BE2C (cell line): ENCODE data around the gene TTLL11.
"Not testable (repeated sequence)": the region's sequence is repeated elsewhere in the genome, so short reads cannot be mapped to it uniquely, and the experiment has no call there.

Experiments used
- DNase-seq: peaks from one replicate; pipeline ENCODE4 v3.0.0-alpha.2; 2020
- H3K27me3 ChIP-seq: fragments of 250-450 bp; sonication (Bioruptor Pico); 2 replicates; pipeline ENCODE4 v1.5.1; 2020; ENCODE audit warnings: mild to moderate bottlenecking
- H3K36me3 ChIP-seq: fragments of 250-450 bp; sonication (Bioruptor Pico); 2 replicates; pipeline ENCODE4 v1.5.1; 2020; ENCODE audit warnings: mild to moderate bottlenecking
- H3K4me1 ChIP-seq: fragments of 250-450 bp; sonication (Bioruptor Pico); 2 replicates; pipeline ENCODE4 v1.5.1; 2020
- H3K4me3 ChIP-seq: 2 replicates; pipeline ENCODE4 v1.5.1; 2011; ENCODE audit warnings: low read depth, low read length
- H3K9me3 ChIP-seq: fragments of 250-450 bp; sonication (Bioruptor Pico); 2 replicates; pipeline ENCODE4 v1.5.1; 2020
- TF ChIP-seq, protein P1 (sequence below): IDR thresholded peaks from 2 replicates; pipeline ENCODE4 v1.5.1; 2012; ENCODE audit warnings: mild to moderate bottlenecking, low read depth, low read length

Gene TTLL11

GRCh38 chr9:122075135-122076030 is 17.7 kb downstream of the TTLL11 start:
- no peaks in the 10 kb centered on the region for H3K4me1 ChIP-seq
- H3K36me3 ChIP-seq, result no peaks in the 10 kb centered on the region
- no peaks in the 10 kb centered on the region; the same call in 1 of the 2 replicates for H3K27me3 ChIP-seq
- no peak for DNase-seq
- TF ChIP-seq, protein P1, sequence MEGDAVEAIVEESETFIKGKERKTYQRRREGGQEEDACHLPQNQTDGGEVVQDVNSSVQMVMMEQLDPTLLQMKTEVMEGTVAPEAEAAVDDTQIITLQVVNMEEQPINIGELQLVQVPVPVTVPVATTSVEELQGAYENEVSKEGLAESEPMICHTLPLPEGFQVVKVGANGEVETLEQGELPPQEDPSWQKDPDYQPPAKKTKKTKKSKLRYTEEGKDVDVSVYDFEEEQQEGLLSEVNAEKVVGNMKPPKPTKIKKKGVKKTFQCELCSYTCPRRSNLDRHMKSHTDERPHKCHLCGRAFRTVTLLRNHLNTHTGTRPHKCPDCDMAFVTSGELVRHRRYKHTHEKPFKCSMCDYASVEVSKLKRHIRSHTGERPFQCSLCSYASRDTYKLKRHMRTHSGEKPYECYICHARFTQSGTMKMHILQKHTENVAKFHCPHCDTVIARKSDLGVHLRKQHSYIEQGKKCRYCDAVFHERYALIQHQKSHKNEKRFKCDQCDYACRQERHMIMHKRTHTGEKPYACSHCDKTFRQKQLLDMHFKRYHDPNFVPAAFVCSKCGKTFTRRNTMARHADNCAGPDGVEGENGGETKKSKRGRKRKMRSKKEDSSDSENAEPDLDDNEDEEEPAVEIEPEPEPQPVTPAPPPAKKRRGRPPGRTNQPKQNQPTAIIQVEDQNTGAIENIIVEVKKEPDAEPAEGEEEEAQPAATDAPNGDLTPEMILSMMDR, result no peak
- no peaks in the 10 kb centered on the region for H3K9me3 ChIP-seq
- no peak overlapping the region for H3K4me3 ChIP-seq

- DNase-seq, result no peak
Measured at GRCh38 chr9:122071715-122072114, 21.4 kb downstream of the TTLL11 start.

DNA sequence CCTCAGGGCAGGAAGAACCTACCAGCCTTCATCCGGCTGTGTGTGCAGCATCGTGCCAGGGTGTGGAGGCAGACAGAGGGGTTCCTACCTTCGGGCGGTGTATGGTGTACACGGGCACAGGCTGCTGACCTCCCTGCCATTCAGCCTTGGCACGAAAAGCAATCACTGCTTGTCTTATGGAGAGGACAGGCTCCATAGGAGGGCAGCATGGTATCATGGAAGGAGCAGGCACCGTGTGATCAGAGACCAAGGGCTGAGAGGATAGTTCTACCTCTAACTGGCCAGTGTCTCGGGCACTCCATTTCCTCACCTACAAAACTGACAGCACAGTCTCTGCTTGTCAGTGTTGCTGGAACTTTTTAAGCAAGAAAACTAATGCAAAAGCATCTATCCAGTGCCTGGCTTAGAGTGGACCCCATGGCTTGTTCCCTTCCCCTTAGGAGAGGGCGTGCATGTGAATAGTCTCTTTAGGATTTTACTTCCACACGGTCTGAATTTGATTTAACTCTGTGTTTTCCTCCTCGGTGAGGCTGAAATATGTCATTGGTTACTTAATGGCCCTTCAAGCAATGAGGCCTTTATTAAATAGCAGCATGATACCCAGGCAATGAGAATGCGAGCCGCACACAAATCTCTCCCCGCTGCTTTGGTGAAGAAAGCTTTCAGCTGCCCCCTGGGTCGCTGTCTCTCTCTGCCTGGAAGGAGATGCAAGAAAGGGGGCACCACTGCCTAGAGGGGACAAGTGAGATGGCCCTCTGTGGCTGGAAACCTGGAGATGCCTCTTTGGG is 22.2 kb downstream of the TTLL11 start:
- DNase-seq, result no peak
- Histone ChIP-seq H3K9me3 (no peaks in the 10 kb centered on the region), H3K4me3 (no peak overlapping the region), H3K36me3 (no peaks in the 10 kb centered on the region), H3K27me3 (no peaks in the 10 kb centered on the region), H3K4me1 (no peaks in the 10 kb centered on the region)
- TF ChIP-seq, protein P1, result no peak

More at GRCh38 chr9:122071715-122072114, 21.4 kb downstream of the TTLL11 start:
- Histone ChIP-seq H3K9me3 (no peaks in the 10 kb centered on the region), H3K36me3 (no peaks in the 10 kb centered on the region), H3K4me3 (no peak overlapping the region), H3K27me3 (no peaks in the 10 kb centered on the region), H3K4me1 (no peaks in the 10 kb centered on the region)
- TF ChIP-seq, protein P1, result no peak

GRCh38 chr9:122066680-122067079 is 26.4 kb downstream of the TTLL11 start:
- DNase-seq, H3K27me3 ChIP-seq, H3K36me3 ChIP-seq, H3K4me1 ChIP-seq, H3K4me3 ChIP-seq, H3K9me3 ChIP-seq: not testable (repeated sequence)

- TF ChIP-seq, protein P1, result no peak
- Histone ChIP-seq H3K9me3 (no peaks in the 10 kb centered on the region), H3K27me3 (no peaks in the 10 kb centered on the region), H3K4me3 (no peak overlapping the region), H3K36me3 (no peaks in the 10 kb centered on the region), H3K4me1 (no peaks in the 10 kb centered on the region; the same call in 1 of the 2 replicates)
- no peak for DNase-seq
Measured at GRCh38 chr9:122065923-122066629, 27.0 kb downstream of the TTLL11 start.

DNA sequence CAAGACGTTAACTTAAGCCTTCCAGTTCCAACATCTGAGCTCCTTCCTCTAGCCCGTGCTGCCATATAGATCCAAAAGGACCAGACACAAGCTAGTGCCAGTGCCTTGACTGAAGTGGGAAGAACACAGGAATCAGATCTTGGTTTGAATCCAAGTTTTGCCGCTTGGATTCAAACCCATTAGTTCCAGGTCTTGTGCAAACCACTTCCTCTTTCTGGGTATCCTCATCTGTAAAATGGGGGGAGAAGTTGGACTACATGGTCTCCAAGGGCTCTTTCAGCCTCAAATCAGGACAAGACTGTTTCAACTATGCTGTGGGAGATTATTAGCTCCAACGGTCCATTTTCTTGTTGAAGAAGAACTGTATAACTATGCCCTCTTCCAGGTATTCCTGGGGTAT is 32.6 kb downstream of the TTLL11 start:
- H3K27me3 ChIP-seq, result no peaks in the 10 kb centered on the region
- no peak overlapping the region for H3K4me3 ChIP-seq
- TF ChIP-seq, protein P1, result no peak
- no peak for DNase-seq
- peaks cover 14% of the 10 kb centered on the region for H3K4me1 ChIP-seq
- 0 out of 2 replicates have a peak, but pooled peaks cover 5% of the 10 kb centered on the region for H3K36me3 ChIP-seq
- no peaks in the 10 kb centered on the region for H3K9me3 ChIP-seq
